ENCODE measurements around the gene RTKN2.
"Not testable (repeated sequence)": the region's sequence is repeated elsewhere in the genome, so short reads cannot be mapped to it uniquely, and the experiment has no call there.

Gene RTKN2, protein sequence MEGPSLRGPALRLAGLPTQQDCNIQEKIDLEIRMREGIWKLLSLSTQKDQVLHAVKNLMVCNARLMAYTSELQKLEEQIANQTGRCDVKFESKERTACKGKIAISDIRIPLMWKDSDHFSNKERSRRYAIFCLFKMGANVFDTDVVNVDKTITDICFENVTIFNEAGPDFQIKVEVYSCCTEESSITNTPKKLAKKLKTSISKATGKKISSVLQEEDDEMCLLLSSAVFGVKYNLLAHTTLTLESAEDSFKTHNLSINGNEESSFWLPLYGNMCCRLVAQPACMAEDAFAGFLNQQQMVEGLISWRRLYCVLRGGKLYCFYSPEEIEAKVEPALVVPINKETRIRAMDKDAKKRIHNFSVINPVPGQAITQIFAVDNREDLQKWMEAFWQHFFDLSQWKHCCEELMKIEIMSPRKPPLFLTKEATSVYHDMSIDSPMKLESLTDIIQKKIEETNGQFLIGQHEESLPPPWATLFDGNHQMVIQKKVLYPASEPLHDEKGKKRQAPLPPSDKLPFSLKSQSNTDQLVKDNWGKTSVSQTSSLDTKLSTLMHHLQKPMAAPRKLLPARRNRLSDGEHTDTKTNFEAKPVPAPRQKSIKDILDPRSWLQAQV

DNA sequence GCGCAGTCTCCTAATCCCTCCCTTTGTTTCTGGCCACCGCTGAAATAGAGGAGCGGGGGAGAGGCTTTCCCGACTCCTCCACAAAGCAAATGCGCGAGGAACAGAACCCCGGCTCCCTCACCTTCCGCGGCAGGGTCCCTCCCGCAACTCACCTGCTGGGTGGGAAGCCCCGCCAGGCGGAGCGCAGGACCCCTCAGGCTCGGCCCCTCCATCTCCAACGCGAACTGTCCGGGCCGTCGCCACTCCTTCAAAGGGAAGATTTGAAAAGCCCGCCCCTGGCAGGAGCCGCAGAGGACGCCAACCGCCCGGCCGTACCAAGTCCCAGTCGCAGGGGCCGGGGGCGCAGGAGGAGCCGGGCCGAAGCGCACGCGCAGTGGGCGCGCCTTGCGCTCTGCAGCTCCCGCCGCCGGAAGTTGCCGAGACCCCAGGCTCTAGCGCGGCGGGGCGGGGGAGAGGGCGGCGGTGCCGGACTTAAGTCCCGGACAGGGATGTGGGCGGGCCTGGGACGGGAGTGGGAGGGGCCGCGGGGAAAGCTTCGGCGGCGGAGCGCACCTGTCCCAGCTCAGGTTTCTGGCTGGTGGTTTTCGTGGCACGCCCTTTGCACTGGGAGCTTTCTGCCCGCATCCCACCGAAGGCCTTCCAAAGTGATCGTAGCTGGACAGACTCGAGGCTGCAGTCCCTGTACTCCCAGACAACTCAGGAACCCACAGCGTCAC is at the start of gene RTKN2:
Gene RTKN2, minus strand, starts transcription at position 446 of the 716 bp plus-strand sequence. Its CDS starts 234 bp downstream, at position 212.
- peak; percentile 71 for DNase-seq

GRCh38 chr10:62317257-62317656 is 48.6 kb upstream of the RTKN2 start:
- no peak for DNase-seq

DNA sequence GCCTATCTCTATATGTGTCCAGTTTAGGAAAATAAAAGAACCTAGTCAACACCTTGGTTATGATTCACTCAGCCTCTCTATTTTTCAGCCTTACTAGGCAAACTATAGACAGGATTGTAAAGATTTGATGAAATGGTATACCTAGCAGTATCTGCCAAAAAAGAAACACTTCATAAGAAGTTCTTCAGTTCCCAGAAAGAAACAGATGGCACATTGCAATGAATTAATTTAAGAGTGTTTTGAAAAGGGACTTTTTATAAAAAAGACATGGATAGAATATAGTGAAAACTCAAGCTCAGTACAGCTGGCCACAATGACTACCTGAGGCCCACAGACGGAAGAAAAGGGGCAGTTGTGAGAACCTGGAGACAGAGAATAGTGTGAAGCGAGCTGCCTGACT is 40.6 kb upstream of the RTKN2 start:
- no peak for DNase-seq

- no peak for DNase-seq
Observed at GRCh38 chr10:62308101-62308500, 39.5 kb upstream of the RTKN2 start.

DNA sequence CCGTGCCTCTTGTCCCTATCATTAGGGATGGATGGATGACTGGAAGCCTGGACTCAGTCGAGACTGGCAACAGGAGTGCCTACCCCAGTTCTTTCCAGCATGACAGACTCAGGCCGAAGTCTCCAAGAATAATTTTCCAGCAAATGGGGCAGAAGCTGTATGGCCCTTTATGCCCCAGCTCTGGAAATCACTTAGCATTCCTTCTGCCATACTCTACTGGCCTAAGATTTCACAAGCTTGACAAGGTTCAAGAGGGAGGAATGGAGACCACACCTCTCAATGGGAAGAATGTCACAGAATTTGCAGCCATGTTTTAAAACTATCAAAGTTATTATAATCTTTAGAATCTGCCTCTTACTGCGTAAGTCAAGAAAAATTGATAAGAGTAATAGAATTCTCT is 39.0 kb upstream of the RTKN2 start:
- DNase-seq = no peak

DNA sequence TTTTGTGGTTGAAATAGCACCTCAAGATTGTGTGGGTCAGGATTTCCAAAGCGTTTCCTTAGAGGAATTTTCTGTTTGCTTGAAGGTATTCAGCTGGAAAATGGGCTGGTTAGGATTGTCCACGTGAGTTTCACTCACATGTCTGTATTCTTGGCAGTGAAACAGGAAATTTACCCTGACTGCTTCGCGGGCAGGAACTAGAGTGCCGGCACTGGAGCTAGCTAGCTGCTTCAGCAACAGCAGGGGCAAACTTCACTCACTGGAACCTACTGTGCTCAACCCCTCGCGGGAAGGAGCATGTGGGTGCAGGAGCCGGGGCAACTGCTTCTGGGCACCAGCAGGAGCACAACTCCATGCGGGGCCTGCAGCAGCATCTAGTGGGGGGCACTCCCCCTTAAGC is 38.0 kb upstream of the RTKN2 start:
- DNase-seq = no peak

DNA sequence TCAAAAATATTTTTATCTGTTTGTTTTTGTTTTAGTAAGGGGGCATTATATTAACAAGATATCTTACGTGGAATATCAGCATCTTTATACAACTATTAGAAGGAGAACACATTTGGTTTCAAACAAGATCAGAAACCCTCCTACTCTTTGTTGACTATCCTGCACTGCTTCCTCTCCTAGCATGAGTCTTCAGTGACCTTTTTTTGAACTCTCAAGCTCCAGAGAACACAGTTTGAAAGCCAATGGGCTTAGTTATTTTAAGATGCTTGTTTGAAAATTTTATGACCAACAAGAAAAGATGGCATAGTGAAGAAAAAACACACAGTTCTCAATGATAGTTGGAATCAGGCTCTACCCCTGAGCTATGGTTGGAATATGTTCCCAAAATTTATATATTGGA is 37.2 kb upstream of the RTKN2 start:
- DNase-seq = no peak

DNA sequence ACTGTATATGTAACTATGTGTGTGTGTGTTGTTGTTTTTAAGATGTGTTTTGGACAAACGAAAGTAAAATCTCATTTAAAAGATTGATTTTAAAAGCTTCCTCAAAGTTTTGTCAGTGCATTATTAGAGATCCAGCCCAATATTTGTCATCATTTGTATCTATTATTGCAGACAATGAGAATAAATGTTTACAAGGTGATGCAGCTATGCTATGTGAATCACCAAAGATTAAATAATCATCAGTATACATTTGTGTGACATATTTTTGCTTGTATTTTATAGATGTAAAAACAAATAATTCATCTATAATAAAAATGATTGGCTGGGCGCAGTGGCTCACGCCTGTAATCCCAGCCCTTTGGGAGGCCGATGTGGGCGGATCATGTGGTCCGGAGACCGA is 35.3 kb upstream of the RTKN2 start:
- DNase-seq = no peak

DNA sequence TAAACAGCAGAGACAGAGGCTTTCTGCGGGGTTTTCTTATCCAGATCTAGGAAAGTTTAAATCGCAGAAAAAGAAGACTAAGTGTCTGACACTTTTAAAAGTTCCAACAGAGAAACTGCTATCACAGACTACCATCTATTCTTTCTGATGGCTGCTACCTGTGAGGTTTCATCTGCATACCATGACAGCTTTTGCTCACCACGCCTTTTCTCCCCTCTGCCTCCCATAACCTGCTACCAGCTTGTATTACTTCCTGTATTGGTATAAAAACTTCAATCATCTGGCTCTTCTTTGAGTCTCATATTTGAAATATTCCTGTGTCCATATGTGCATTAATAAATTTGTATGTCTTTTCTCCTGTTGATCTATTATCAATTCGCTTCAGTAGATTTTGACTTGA is 34.1 kb upstream of the RTKN2 start:
- no peak for DNase-seq

DNA sequence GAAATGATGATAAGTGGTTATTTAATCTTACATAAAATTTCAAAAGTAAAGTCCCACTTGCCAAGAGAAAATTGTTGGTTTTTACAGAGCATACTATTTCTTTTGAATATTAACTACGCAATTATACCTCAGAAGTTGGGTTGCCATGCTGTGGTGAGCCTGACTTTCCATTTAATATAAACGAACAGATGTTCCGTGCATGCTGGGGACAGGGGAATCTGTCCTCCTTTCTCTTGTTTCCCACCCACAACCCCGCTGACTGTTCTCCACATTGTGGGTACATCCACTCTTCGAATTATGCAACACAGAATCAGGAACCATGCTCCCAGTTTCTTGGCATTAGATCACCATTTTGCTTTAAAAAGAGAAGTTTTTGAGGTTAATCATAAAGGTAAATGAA is 29.2 kb upstream of the RTKN2 start:
- no peak for DNase-seq

GRCh38 chr10:62284221-62284620 is 15.6 kb upstream of the RTKN2 start:
- DNase-seq = no peak

DNA sequence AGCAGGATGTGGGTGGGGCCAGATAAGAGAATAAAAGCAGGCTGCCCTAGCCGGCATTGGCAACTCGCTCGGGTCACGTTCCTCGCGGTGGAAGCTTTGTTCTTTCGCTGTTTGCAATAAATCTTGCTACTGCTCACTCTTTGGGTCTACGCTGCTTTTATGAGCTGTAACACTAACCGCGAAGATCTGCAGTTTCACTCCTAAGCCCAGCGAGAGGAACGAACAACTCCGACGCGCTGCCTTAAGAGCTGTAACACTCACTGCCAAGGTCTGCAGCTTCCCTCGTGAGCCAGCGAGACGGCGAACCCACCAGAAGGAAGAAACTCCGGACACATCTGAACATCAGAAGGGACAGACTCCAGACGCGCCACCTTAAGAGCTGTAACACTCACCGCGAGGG is 12.7 kb upstream of the RTKN2 start:
- not testable (repeated sequence) for DNase-seq

DNA sequence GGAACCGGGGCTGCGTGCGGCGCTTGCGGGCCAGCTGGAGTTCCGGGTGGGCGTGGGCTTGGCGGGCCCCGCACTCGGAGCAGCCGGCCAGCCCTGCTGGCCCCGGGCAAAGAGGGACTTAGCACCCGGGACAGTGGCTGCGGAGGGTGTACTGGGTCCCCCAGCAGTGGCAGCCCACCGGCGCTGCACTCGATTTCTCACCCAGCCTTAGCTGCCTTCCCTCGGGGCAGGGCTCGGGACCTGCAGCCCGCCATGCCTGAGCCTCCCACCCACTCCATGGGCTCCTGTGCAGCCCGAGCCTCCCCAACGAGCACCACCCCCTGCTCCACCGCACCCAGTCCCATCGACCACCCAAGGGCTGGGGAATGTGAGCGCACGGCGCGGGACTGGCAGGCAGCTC is 11.7 kb upstream of the RTKN2 start:
- DNase-seq = not testable (repeated sequence)

GRCh38 chr10:62278441-62278910 is 9.8 kb upstream of the RTKN2 start:
- no peak for DNase-seq

DNA sequence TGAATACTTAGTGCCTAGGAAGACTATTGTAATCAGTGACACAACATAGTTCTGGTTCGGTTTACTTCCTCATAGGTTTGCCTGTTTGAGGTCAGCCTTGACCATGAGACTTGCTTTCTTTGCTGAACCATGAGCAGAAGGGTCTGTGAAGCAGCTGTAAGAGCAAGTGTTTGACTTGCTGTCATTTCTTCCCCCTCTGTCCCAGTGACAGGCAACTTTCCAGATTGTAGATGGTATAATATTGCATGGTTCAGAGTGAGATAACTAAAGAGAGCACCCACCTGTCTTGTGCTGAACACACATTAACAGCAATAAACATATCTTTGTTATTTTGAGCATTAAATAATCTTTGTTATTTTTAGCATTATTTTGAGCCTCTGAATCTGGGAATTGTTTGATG is 9.3 kb upstream of the RTKN2 start:
- no peak for DNase-seq

DNA sequence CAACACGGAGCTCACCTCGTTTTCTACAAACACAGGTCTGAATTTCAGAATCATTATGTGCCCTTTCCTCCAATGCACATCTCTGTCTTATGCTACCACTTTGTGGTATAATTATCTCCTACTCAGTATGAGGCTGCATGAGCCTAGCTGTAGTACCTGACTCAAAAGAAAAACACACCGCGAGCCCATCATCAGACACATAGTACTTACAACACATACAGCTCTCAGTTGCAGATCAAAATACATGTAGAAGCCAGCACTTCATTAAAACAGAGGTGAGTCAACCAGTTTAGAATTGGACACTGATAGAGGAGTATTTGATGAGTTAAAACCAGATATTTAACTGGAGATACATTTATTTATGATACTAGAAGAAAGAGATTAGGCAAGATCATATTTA is 1.4 kb upstream of the RTKN2 start:
- DNase-seq = no peak

- DNase-seq = no peak
Observed at GRCh38 chr10:62268027-62268398, 631 bp downstream of the RTKN2 start.

- DNase-seq = peak; percentile 56
Observed at GRCh38 chr10:62266611-62267010, 2.0 kb downstream of the RTKN2 start.

DNA sequence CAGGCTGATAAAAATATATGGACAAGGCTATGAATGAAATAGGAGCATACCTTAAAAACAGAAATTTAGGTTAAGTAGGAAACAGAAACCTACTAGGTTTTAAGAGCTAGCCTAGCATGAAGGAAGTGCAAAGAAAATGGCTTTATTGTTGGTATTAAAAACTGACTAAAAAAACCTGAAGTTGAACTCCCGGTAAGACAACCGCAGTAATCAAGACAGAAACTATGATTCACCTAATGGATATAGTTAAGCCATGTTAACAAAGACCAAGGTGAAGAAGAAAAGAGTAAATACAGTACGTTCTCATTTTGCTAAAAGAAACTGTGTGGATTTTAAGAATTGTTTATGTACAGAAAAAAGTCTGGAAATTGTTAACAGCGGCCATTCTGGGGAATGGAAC is 2.5 kb downstream of the RTKN2 start:
- DNase-seq = no peak

DNA sequence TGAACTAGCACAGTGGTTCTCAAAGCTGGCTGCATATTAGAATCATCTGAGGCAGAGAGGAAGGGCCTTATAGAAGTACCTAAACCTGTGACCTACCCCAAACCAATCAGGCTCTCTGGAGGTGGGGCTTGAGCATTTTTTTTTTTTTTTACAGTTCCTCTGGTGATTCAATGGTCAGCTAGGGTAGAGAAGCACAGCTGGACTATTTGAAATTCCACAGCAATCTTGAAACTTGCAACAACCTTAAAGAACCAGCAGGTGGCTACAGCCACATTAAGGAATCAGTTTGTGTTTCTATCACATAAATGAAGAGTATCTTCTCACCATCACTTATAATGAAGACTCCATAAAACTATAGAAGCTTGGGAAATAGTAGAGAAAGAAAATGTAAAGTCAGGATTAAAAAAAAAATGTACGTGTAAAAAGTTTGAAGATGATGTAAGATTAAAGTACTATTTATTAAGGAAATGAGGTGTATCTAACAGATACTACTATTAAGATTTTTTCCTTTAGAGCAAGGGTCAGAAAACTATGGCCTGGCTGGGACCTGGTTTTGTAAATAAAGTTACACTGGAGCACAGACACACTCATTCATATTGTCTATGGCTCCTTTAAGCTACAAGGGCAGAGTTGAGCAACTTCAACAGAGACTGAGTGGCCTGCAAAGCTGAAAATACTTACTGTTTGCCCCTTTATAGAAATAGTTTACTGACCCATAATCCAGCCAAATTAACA is 3.8 kb downstream of the RTKN2 start:
- no peak for DNase-seq

- no peak for DNase-seq
Observed at GRCh38 chr10:62264126-62264525, 4.5 kb downstream of the RTKN2 start.

- DNase-seq = no peak
Observed at GRCh38 chr10:62261666-62262065, 7.0 kb downstream of the RTKN2 start.

- DNase-seq = no peak
Observed at GRCh38 chr10:62259998-62260397, 8.6 kb downstream of the RTKN2 start.

Data from NCI-H2029 (cell line).